ENCODE results near the gene ARRDC3.

DNA sequence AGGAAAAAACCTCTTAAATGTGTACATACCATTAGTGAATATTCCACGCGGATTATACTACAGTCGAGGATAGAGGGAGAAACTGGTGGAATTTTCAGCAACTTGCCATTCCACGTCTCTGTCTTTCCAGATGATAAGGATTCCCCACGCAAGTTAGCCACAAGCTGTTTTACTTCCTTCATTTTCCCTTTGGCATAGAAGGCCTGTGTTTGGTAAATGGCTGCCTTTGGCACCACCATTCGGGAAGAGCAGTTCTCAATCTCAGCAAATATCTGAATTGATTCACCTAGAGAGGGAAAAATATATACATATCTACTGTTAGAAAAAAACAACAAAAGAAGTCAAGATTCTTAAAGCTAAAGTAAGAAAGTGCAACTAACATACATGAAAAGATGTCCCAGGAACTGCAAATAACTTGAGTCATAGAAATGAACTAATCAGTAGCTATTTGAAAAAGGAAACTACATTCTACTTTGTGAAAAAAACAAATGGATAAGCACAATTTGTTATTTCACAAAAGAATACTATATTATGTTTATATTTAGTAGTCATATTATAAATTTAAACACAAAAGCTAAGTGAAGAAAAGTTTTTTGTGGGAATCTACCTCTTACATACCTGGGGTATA lies 8.1 kb downstream of the ARRDC3 start:
- TF ChIP-seq, protein P1, sequence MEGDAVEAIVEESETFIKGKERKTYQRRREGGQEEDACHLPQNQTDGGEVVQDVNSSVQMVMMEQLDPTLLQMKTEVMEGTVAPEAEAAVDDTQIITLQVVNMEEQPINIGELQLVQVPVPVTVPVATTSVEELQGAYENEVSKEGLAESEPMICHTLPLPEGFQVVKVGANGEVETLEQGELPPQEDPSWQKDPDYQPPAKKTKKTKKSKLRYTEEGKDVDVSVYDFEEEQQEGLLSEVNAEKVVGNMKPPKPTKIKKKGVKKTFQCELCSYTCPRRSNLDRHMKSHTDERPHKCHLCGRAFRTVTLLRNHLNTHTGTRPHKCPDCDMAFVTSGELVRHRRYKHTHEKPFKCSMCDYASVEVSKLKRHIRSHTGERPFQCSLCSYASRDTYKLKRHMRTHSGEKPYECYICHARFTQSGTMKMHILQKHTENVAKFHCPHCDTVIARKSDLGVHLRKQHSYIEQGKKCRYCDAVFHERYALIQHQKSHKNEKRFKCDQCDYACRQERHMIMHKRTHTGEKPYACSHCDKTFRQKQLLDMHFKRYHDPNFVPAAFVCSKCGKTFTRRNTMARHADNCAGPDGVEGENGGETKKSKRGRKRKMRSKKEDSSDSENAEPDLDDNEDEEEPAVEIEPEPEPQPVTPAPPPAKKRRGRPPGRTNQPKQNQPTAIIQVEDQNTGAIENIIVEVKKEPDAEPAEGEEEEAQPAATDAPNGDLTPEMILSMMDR (IDR thresholded peaks at IDR 0.05; ENCODE audit: poor library complexity): no peak
- TF ChIP-seq EZH2 (IDR thresholded peaks at IDR 0.05; ENCODE audit: borderline replicate concordance) (no peak), EZH2phosphoT487 (IDR thresholded peaks at IDR 0.05; ENCODE audit: low read depth, severe bottlenecking, unreplicated experiment) (no peak)
